ENCODE results near the gene ELAVL4.

ELAVL4 gene

GRCh38 chr1:50214717-50215116, 106.0 kb downstream of the ELAVL4 start:
- DNase-seq: no peak
- in situ Hi-C loops (cut with HindIII; ENCODE audit: low pct_ligation_motif_present, low pct_unique_long_range_greater_than_20kb, low sequenced_read_pairs): no loop called here

GRCh38 chr1:50218344-50219120, 109.8 kb downstream of the ELAVL4 start:
- in situ Hi-C loops (cut with HindIII; ENCODE audit: low pct_ligation_motif_present, low pct_unique_long_range_greater_than_20kb, low sequenced_read_pairs): no loop called here

DNA sequence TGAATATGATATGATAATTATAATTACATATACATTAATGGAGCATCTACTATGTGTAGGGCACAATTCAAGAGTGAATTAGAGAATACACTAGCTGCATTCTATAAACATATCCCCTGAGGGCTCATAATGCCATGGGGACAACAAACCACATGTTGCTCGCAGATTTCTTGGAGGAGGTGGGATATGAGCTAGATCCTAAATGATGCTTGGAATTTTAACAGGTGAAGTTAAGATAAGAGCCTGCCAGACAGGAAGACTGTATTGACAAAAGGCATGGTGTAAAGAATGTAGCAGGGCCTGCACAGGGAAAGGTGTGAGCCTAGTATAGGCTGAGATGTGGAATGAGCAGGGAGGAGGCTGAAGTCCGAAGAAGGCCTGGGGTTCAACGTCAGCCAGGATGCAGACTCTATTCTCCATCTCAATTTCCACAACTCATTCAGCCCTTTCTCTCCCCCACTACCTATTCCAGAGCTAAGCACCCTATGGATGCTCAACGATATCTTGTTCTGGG, 120.2 kb downstream of the ELAVL4 start:
- in situ Hi-C loops (cut with HindIII; ENCODE audit: low pct_ligation_motif_present, low pct_unique_long_range_greater_than_20kb, low sequenced_read_pairs): no loop called here

More at GRCh38 chr1:50218344-50219120, 109.8 kb downstream of the ELAVL4 start:
- no peak for DNase-seq

GRCh38 chr1:50231209-50231608, 122.5 kb downstream of the ELAVL4 start:
- no peak for DNase-seq
- in situ Hi-C loops (cut with HindIII; ENCODE audit: low pct_ligation_motif_present, low pct_unique_long_range_greater_than_20kb, low sequenced_read_pairs): no loop called here

More for the DNA sequence above, 120.2 kb downstream of the ELAVL4 start:
- no peak for DNase-seq

DNA sequence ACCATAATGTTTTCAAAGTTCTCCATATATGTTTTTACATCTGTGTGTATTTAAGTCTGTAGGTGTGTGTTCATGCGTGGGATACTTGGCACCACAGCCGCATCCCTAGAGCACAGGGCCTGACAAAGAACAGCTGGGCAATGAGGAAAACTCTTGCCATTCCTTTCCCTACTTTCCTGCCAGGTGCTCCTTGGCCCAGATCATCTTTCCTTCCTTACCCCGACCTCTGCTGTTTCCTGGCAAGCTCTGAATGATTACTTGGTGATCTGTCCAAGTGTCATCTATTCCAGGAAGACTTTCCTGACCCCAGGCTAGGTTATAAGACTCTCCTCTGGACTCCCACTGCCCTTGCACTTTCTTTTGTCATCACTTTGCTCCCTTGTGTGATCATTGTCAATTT, 123.6 kb downstream of the ELAVL4 start:
- in situ Hi-C loops (cut with HindIII; ENCODE audit: low pct_ligation_motif_present, low pct_unique_long_range_greater_than_20kb, low sequenced_read_pairs): no loop called here
- DNase-seq: no peak

DNA sequence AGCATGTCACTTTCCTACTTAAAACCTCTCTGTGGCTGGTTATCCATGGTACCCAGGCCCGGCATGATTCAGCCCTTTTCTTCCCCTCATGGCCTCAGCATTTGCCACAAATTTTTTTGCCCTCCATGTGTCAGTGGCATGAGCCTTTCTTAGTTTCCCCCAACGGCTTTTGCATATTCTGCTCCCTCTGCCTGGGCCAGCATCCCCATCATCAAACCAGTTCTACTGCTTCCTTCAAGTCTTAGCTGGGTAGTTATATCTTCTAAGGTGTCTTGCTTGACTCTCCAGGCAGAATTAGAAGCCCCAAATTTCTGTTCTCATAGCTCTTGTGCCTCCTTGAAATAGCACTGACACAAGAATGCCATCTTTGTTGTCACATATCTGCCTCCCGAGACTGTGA, 127.9 kb downstream of the ELAVL4 start:
- in situ Hi-C loops (cut with HindIII; ENCODE audit: low pct_ligation_motif_present, low pct_unique_long_range_greater_than_20kb, low sequenced_read_pairs): no loop called here
- DNase-seq: no peak

GRCh38 chr1:50237056-50237455, 128.3 kb downstream of the ELAVL4 start:
- DNase-seq: no peak
- in situ Hi-C loops (cut with HindIII; ENCODE audit: low pct_ligation_motif_present, low pct_unique_long_range_greater_than_20kb, low sequenced_read_pairs): no loop called here

- in situ Hi-C loops (cut with HindIII; ENCODE audit: low pct_ligation_motif_present, low pct_unique_long_range_greater_than_20kb, low sequenced_read_pairs): no loop called here
Observed at GRCh38 chr1:50243939-50244338, 135.2 kb downstream of the ELAVL4 start.

DNA sequence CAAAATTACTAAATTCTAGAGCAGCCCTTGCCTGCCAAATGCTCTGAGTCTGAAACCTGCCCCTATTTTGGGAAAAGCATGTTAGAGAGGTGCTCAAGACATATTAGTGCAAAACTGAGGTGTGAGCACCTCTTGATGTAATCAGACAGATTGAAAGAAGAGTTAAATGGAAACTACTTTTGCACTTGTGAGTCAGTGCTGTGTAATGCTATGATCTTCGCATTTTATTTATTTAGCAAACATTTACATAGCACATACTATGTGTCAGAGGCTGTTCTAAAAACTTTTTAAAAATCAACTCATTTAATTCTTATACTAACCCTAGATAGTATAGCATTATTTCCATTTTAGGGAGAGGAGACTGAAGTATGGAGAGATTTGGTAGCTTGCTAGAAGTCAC, 138.1 kb downstream of the ELAVL4 start:
- in situ Hi-C loops (cut with HindIII; ENCODE audit: low pct_ligation_motif_present, low pct_unique_long_range_greater_than_20kb, low sequenced_read_pairs): no loop called here
- DNase-seq: no peak

More at GRCh38 chr1:50243939-50244338, 135.2 kb downstream of the ELAVL4 start:
- DNase-seq: no peak

GRCh38 chr1:50251702-50252101, 143.0 kb downstream of the ELAVL4 start:
- no peak for DNase-seq

GRCh38 chr1:50252196-50252595, 143.5 kb downstream of the ELAVL4 start:
- no peak for DNase-seq
- in situ Hi-C loops (cut with HindIII; ENCODE audit: low pct_ligation_motif_present, low pct_unique_long_range_greater_than_20kb, low sequenced_read_pairs): no loop called here

More at GRCh38 chr1:50251702-50252101, 143.0 kb downstream of the ELAVL4 start:
- in situ Hi-C loops (cut with HindIII; ENCODE audit: low pct_ligation_motif_present, low pct_unique_long_range_greater_than_20kb, low sequenced_read_pairs): no loop called here

Data from ACHN (cell line).